GM23338 (cell line): Measurements from ENCODE around the gene ACSF2. TPM values are rescaled to one million over a fixed set of nuclear protein-coding genes. Genes with fewer than 3 reads are reported as not detected.

ENCODE experiments used
- CREB1 ChIP-seq: fragments of 250-450 bp; sonication (Bioruptor Pico); IDR thresholded peaks from 2 replicates; pipeline ENCODE4 v1.5.0; 2020; ENCODE audit warnings: low read depth, mild to moderate bottlenecking, moderate library complexity
- EZH2phosphoT487 ChIP-seq: fragments of 200-600 bp; sonication (generic); IDR thresholded peaks from one replicate; pipeline ENCODE4 v1.8.1; 2018; ENCODE audit warnings: antibody characterized with exemption; ENCODE audit not compliant: unreplicated experiment
- JUNB ChIP-seq: IDR thresholded peaks from one replicate; pipeline ENCODE4 v1.6.1; 2016; ENCODE audit warnings: antibody characterized with exemption; ENCODE audit not compliant: unreplicated experiment
- POLR2AphosphoS5 ChIP-seq: IDR thresholded peaks from 2 replicates; pipeline ENCODE4 v1.6.1; 2016; ENCODE audit warnings: antibody characterized with exemption, low read depth
- STAT1 ChIP-seq: IDR thresholded peaks from one replicate; pipeline ENCODE4 v1.6.1; 2016; ENCODE audit warnings: antibody characterized with exemption; ENCODE audit not compliant: unreplicated experiment
- polyA plus RNA-seq: library from polyadenylated mRNA; unstranded; fragments of >200 nt; fragmentation: Nextera tagmentation; extraction: Ambion mirVana; gene quantifications from 2 replicates; pipeline ENCODE4 v1.2.1, GENCODE V29; 2016
- total RNA-seq: library from RNA; depleted of rRNA; stranded (reverse); fragments of >200 nt; shearing (Covaris generic); gene quantifications from 2 replicates; pipeline ENCODE4 v1.2.3, GENCODE V29; 2014
- TF ChIP-seq, protein P1 (sequence below): IDR thresholded peaks from one replicate; pipeline ENCODE4 v1.6.1; 2018; ENCODE audit warnings: antibody characterized with exemption; ENCODE audit not compliant: unreplicated experiment
- TF ChIP-seq, protein P2 (sequence below): fragments of 250-450 bp; sonication (Bioruptor Pico); IDR thresholded peaks from 2 replicates; pipeline ENCODE4 v1.5.0; 2020; ENCODE audit warnings: mild to moderate bottlenecking, moderate library complexity

ACSF2 gene
- total and polyA plus RNA-seq, 2 experiments from 2014 or later = 6.9 to 12.4 TPM

DNA sequence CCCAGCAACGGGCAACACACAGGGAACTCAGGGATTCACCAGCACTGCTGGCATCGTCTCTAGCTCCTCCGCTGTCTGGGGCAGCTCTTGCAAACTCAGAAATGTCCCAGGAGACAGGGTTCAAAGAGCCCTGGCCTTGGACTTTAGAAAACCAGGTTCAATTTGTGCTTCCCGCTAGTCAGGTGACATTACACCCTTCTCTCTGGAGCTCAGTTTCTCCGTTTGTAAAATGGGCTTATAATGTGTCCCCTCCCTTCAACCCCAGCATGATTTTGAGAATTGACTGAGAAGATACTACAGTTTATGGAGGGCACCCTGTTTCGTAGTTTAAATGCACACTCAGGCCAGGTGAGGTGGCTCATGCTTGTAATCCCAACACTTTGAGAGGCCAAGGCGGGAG lies 80.3 kb downstream of the ACSF2 start (continued):
- TF ChIP-seq, protein P1, sequence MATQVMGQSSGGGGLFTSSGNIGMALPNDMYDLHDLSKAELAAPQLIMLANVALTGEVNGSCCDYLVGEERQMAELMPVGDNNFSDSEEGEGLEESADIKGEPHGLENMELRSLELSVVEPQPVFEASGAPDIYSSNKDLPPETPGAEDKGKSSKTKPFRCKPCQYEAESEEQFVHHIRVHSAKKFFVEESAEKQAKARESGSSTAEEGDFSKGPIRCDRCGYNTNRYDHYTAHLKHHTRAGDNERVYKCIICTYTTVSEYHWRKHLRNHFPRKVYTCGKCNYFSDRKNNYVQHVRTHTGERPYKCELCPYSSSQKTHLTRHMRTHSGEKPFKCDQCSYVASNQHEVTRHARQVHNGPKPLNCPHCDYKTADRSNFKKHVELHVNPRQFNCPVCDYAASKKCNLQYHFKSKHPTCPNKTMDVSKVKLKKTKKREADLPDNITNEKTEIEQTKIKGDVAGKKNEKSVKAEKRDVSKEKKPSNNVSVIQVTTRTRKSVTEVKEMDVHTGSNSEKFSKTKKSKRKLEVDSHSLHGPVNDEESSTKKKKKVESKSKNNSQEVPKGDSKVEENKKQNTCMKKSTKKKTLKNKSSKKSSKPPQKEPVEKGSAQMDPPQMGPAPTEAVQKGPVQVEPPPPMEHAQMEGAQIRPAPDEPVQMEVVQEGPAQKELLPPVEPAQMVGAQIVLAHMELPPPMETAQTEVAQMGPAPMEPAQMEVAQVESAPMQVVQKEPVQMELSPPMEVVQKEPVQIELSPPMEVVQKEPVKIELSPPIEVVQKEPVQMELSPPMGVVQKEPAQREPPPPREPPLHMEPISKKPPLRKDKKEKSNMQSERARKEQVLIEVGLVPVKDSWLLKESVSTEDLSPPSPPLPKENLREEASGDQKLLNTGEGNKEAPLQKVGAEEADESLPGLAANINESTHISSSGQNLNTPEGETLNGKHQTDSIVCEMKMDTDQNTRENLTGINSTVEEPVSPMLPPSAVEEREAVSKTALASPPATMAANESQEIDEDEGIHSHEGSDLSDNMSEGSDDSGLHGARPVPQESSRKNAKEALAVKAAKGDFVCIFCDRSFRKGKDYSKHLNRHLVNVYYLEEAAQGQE = no peak
- TF ChIP-seq STAT1 (no peak), JUNB (no peak), POLR2AphosphoS5 (no peak), CREB1 (no peak), EZH2phosphoT487 (no peak)
- TF ChIP-seq, protein P2, sequence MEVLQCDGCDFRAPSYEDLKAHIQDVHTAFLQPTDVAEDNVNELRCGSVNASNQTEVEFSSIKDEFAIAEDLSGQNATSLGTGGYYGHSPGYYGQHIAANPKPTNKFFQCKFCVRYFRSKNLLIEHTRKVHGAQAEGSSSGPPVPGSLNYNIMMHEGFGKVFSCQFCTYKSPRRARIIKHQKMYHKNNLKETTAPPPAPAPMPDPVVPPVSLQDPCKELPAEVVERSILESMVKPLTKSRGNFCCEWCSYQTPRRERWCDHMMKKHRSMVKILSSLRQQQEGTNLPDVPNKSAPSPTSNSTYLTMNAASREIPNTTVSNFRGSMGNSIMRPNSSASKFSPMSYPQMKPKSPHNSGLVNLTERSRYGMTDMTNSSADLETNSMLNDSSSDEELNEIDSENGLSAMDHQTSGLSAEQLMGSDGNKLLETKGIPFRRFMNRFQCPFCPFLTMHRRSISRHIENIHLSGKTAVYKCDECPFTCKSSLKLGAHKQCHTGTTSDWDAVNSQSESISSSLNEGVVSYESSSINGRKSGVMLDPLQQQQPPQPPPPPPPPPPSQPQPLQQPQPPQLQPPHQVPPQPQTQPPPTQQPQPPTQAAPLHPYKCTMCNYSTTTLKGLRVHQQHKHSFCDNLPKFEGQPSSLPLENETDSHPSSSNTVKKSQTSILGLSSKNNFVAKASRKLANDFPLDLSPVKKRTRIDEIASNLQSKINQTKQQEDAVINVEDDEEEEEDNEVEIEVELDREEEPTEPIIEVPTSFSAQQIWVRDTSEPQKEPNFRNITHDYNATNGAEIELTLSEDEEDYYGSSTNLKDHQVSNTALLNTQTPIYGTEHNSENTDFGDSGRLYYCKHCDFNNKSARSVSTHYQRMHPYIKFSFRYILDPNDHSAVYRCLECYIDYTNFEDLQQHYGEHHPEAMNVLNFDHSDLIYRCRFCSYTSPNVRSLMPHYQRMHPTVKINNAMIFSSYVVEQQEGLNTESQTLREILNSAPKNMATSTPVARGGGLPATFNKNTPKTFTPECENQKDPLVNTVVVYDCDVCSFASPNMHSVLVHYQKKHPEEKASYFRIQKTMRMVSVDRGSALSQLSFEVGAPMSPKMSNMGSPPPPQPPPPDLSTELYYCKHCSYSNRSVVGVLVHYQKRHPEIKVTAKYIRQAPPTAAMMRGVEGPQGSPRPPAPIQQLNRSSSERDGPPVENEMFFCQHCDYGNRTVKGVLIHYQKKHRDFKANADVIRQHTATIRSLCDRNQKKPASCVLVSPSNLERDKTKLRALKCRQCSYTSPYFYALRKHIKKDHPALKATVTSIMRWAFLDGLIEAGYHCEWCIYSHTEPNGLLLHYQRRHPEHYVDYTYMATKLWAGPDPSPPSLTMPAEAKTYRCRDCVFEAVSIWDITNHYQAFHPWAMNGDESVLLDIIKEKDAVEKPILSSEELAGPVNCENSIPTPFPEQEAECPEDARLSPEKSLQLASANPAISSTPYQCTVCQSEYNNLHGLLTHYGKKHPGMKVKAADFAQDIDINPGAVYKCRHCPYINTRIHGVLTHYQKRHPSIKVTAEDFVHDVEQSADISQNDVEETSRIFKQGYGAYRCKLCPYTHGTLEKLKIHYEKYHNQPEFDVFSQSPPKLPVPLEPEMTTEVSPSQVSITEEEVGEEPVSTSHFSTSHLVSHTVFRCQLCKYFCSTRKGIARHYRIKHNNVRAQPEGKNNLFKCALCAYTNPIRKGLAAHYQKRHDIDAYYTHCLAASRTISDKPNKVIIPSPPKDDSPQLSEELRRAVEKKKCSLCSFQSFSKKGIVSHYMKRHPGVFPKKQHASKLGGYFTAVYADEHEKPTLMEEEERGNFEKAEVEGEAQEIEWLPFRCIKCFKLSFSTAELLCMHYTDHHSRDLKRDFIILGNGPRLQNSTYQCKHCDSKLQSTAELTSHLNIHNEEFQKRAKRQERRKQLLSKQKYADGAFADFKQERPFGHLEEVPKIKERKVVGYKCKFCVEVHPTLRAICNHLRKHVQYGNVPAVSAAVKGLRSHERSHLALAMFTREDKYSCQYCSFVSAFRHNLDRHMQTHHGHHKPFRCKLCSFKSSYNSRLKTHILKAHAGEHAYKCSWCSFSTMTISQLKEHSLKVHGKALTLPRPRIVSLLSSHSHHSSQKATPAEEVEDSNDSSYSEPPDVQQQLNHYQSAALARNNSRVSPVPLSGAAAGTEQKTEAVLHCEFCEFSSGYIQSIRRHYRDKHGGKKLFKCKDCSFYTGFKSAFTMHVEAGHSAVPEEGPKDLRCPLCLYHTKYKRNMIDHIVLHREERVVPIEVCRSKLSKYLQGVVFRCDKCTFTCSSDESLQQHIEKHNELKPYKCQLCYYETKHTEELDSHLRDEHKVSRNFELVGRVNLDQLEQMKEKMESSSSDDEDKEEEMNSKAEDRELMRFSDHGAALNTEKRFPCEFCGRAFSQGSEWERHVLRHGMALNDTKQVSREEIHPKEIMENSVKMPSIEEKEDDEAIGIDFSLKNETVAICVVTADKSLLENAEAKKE (CRISPR knock-in tag) = no peak
